WTC11 (cell line): ENCODE results near the gene TBC1D22A. TPM values are rescaled to one million over a fixed set of nuclear protein-coding genes. Genes with fewer than 3 reads are reported as not detected.

Experiments
- ATAC-seq: fragments of 200-7000 bp; cut with Tn5 transposase; 2 replicates; pipeline ENCODE4 v1.10.0; 2021; ENCODE audit warnings: mild to moderate bottlenecking, moderate library complexity
- CTCF ChIA-PET: fragments of 300-600 bp; sonication (Branson Sonifier 250); formaldehyde crosslinking; loops from one replicate; lab custom pipeline; 2021; ENCODE audit warnings: antibody characterized with exemption; lab: Charles Lee
- POLR2A ChIA-PET: fragments of 350-600 bp; sonication (Branson Sonifier 250); formaldehyde crosslinking; loops from one replicate; lab custom pipeline; 2021; ENCODE audit warnings: antibody characterized with exemption; lab: Charles Lee
- DNase-seq: peaks from one replicate; pipeline ENCODE4 v3.0.0; 2021; ENCODE audit warnings: low spot score
- H3K27ac Mint-ChIP-seq: 2 replicates; pipeline ENCODE4 v1.8.0; 2021; ENCODE audit warnings: mixed read lengths
- H3K27me3 Mint-ChIP-seq: 2 replicates; pipeline ENCODE4 v1.8.0; 2021; ENCODE audit warnings: low read depth, mild to moderate bottlenecking, moderate library complexity, mixed read lengths
- H3K36me3 Mint-ChIP-seq: 2 replicates; pipeline ENCODE4 v1.8.0; 2021; ENCODE audit warnings: mixed read lengths
- H3K4me1 Mint-ChIP-seq: 2 replicates; pipeline ENCODE4 v1.8.0; 2022; ENCODE audit warnings: mixed read lengths
- H3K4me3 Mint-ChIP-seq: 2 replicates; pipeline ENCODE4 v1.8.0; 2021; ENCODE audit warnings: mild to moderate bottlenecking, moderate library complexity, mixed read lengths
- H3K9me3 Mint-ChIP-seq: 2 replicates; pipeline ENCODE4 v1.8.0; 2021; ENCODE audit warnings: mixed read lengths
- ATF2 ChIP-seq: sonication (generic); formaldehyde crosslinking; IDR thresholded peaks from 2 replicates; pipeline ENCODE4 v1.8.1; 2022; ENCODE audit warnings: low read depth, missing genetic modification reagents, borderline replicate concordance
- E2F4 ChIP-seq: sonication (generic); formaldehyde crosslinking; IDR thresholded peaks from 2 replicates; pipeline ENCODE4 v1.8.1; 2022; ENCODE audit warnings: low read depth, mild to moderate bottlenecking, moderate library complexity, missing genetic modification reagents, borderline replicate concordance
- ELF4 ChIP-seq: sonication (generic); formaldehyde crosslinking; IDR thresholded peaks from 2 replicates; pipeline ENCODE4 v1.8.1; 2022; ENCODE audit warnings: low read depth, mild to moderate bottlenecking, moderate library complexity, missing genetic modification reagents
- ETV6 ChIP-seq: sonication (generic); formaldehyde crosslinking; IDR thresholded peaks from 2 replicates; pipeline ENCODE4 v1.8.1; 2022; ENCODE audit warnings: mild to moderate bottlenecking, missing genetic modification reagents
- FOXJ3 ChIP-seq: sonication (generic); formaldehyde crosslinking; IDR thresholded peaks from 2 replicates; pipeline ENCODE4 v1.9.0; 2021; ENCODE audit warnings: missing genetic modification reagents, mild to moderate bottlenecking, borderline replicate concordance
- HMGA2 ChIP-seq: fragments of 250-450 bp; sonication (Bioruptor Pico); IDR thresholded peaks from 2 replicates; pipeline ENCODE4 v1.4.0; 2021; ENCODE audit warnings: mild to moderate bottlenecking, moderate library complexity
- IRF1 ChIP-seq: sonication (generic); formaldehyde crosslinking; IDR thresholded peaks from 2 replicates; pipeline ENCODE4 v1.8.0; 2023; ENCODE audit warnings: missing genetic modification reagents
- NR1H2 ChIP-seq: sonication (generic); formaldehyde crosslinking; IDR thresholded peaks from 2 replicates; pipeline ENCODE4 v1.9.0; 2021; ENCODE audit warnings: mild to moderate bottlenecking, moderate library complexity, missing genetic modification reagents
- OVOL2 ChIP-seq: fragments of 250-450 bp; sonication (Bioruptor Pico); IDR thresholded peaks from 2 replicates; pipeline ENCODE4 v1.9.0; 2021; ENCODE audit warnings: mild to moderate bottlenecking, borderline replicate concordance
- SP1 ChIP-seq: sonication (generic); formaldehyde crosslinking; conservative IDR thresholded peaks from 2 replicates; pipeline ENCODE4 v1.8.1; 2022; ENCODE audit warnings: missing genetic modification reagents
- STAT6 ChIP-seq: sonication (generic); formaldehyde crosslinking; conservative IDR thresholded peaks from 2 replicates; pipeline ENCODE4 v1.8.1; 2023; ENCODE audit warnings: mild to moderate bottlenecking, low read depth, missing genetic modification reagents, moderate library complexity
- TEAD4 ChIP-seq: sonication (generic); formaldehyde crosslinking; IDR thresholded peaks from 2 replicates; pipeline ENCODE4 v1.8.0; 2022; ENCODE audit warnings: mild to moderate bottlenecking, missing genetic modification reagents
- TP53 ChIP-seq: sonication (generic); formaldehyde crosslinking; IDR thresholded peaks from 2 replicates; pipeline ENCODE4 v1.8.1; 2023; ENCODE audit warnings: mild to moderate bottlenecking, missing genetic modification reagents
- USF1 ChIP-seq: sonication (generic); formaldehyde crosslinking; IDR thresholded peaks from 2 replicates; pipeline ENCODE4 v1.8.0; 2022; ENCODE audit warnings: mild to moderate bottlenecking, missing genetic modification reagents
- ZNF121 ChIP-seq: sonication (generic); formaldehyde crosslinking; IDR thresholded peaks from 2 replicates; pipeline ENCODE4 v1.8.0; 2023; ENCODE audit warnings: missing genetic modification reagents
- ZNF219 ChIP-seq: sonication (generic); formaldehyde crosslinking; IDR thresholded peaks from 2 replicates; pipeline ENCODE4 v1.8.0; 2023; ENCODE audit warnings: missing genetic modification reagents, mild to moderate bottlenecking, borderline replicate concordance
- ZNF263 ChIP-seq: sonication (generic); formaldehyde crosslinking; IDR thresholded peaks from 2 replicates; pipeline ENCODE4 v1.8.1; 2022; ENCODE audit warnings: low read depth, mild to moderate bottlenecking, moderate library complexity, missing genetic modification reagents
- ZNF423 ChIP-seq: fragments of 250-450 bp; sonication (Bioruptor Pico); IDR thresholded peaks from 2 replicates; pipeline ENCODE4 v2.1.2; 2022; ENCODE audit warnings: mild to moderate bottlenecking, moderate library complexity
- ZNF532 ChIP-seq: fragments of 250-450 bp; sonication (Bioruptor Pico); IDR thresholded peaks from 2 replicates; pipeline ENCODE4 v1.9.0; 2021; ENCODE audit warnings: mild to moderate bottlenecking, borderline replicate concordance
- total RNA-seq: library from RNA; stranded (reverse); gene quantifications from 3 replicates; pipeline ENCODE4 v1.2.3, GENCODE V29; 2021

The TBC1D22A gene
- total RNA-seq, 1 experiment from 2014 or later: 18.1 TPM

- Mint-ChIP-seq H3K27ac (no peak overlapping the region), H3K36me3 (peaks cover 11% of the 10 kb centered on the region), H3K4me1 (no peaks in the 10 kb centered on the region), H3K9me3 (peaks cover 10% of the 10 kb centered on the region), H3K4me3 (no peak overlapping the region), H3K27me3 (no peaks in the 10 kb centered on the region)
- ChIA-PET CTCF (interaction anchor here (0.8 kb wide), 1 partner anchor 369 kb away, joined by 3 read pairs; no protein-coding TSS in a partner anchor), POLR2A (no interaction called here)
- DNase-seq (peak; percentile 8), ATAC-seq (no peak)
- TF ChIP-seq USF1: no peak
- TF ChIP-seq FOXJ3 (CRISPR knock-in tag): no peak
- TF ChIP-seq STAT6: no peak
- TF ChIP-seq TP53 (CRISPR knock-in tag): no peak
- no peak for TF ChIP-seq ZNF532
- no peak for TF ChIP-seq HMGA2
- TF ChIP-seq IRF1 (CRISPR knock-in tag): no peak
- no peak for TF ChIP-seq ETV6
- TF ChIP-seq ZNF423 (CRISPR knock-in tag): no peak
- no peak for TF ChIP-seq ATF2 (CRISPR knock-in tag)
- no peak for TF ChIP-seq ZNF121 (CRISPR knock-in tag)
- no peak for TF ChIP-seq NR1H2 (CRISPR knock-in tag)
Observed at GRCh38 chr22:47171441-47172221, 409.2 kb downstream of the TBC1D22A start.

GRCh38 chr22:47172771-47173534 lies 410.5 kb downstream of the TBC1D22A start:
- peaks cover under 1% of the 10 kb centered on the region for H3K9me3 Mint-ChIP-seq
- peaks cover under 1% of the 10 kb centered on the region for H3K36me3 Mint-ChIP-seq
- H3K27me3 Mint-ChIP-seq: no peaks in the 10 kb centered on the region
- no peaks in the 10 kb centered on the region for H3K4me1 Mint-ChIP-seq
- no peak overlapping the region for H3K4me3 Mint-ChIP-seq
- peak; percentile 5 for DNase-seq
- ChIA-PET POLR2A (no interaction called here), CTCF (no interaction called here)
- ATAC-seq: no peak
- no peak overlapping the region for H3K27ac Mint-ChIP-seq
- no peak for TF ChIP-seq TEAD4 (CRISPR knock-in tag)
- no peak for TF ChIP-seq ETV6
- TF ChIP-seq E2F4 (CRISPR knock-in tag): no peak
- no peak for TF ChIP-seq OVOL2
- no peak for TF ChIP-seq ZNF219 (CRISPR knock-in tag)
- no peak for TF ChIP-seq ZNF263 (CRISPR knock-in tag)
- TF ChIP-seq ELF4 (CRISPR knock-in tag): no peak
- TF ChIP-seq SP1 (CRISPR knock-in tag): no peak
- TF ChIP-seq STAT6: no peak
